ENCODE data around the gene CHKB.

DNA sequence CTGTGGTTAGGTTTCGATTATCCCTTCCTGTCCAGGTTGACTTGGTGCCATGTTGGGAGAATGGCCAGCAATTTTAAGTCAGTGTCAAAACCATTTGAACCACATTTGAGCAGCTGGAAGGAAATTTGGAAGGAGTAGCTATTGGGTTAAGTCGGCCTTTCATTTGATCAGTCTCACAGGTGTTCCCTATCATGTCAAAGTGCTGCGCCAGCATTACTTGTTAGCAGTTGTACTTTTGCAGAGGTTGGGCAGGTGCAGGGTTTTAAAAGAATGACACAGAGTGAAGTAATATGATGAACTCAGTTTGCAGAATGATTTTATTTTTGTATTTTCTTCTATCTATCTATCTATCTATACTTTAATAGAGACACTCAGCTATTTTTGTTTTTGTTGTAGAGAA, 46.4 kb downstream of the CHKB start:
- TF ChIP-seq CTCF (IDR thresholded peaks at IDR 0.05; ENCODE audit: insufficient read depth, low read depth, low read length) = no peak
- TF ChIP-seq EZH2 (IDR thresholded peaks at IDR 0.05; ENCODE audit: insufficient read depth, low read length) = no peak
